Renal pelvis (tissue), 4 donors: Measurements from ENCODE around the gene IL18BP. TPM values are rescaled to one million over a fixed set of nuclear protein-coding genes. Genes with fewer than 3 reads are reported as not detected.

Source experiments
- DNase-seq: peaks from one replicate; pipeline ENCODE4 v3.0.0-alpha.2; 2013
- polyA plus RNA-seq, 3 donors: library from polyadenylated mRNA; unstranded; fragments of 120-200 nt; gene quantifications; one replicate each; pipeline ENCODE4 v1.2.1, GENCODE V29; 2013; ENCODE audit not compliant: insufficient read length in 3 of 3

The IL18BP gene
- polyA plus RNA-seq, 3 donors = 8.1 to 16.5 (median 11.6) TPM

DNA sequence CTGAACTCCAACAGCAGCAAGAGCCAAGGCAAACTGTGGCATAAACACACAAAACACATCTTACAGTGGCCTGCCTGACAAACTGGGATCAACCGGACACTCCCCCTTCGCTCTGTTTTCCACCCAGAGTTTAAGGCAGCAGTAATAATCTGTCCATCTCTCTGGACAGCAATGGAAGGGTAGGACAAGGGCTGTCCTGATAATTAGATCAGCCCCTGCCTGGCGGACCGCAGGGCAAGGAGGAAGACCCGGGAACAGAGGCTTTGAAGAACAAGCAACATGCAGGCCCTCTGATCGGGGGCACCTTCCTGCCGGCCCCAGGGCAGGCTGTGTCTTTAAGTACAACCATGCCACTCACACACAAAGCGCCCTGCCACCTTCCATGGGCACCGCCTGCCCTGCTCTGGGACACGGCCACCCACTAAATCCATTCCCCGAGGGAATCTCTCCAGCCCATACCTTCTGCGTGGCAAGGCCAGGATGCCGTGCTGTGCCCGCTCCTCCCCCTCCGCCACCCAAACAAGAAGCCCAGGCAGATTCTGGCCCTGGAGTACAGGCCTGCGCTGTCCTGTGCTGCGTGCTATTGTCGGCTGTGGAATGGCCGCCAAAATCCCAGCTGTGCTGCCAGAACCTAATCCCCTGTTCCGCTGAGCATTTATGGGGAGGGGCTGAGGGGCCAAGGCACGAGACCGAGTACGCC lies 42.8 kb downstream of the IL18BP start:
- peak; percentile 77 for DNase-seq

GRCh38 chr11:72042064-72042745 lies 43.5 kb downstream of the IL18BP start:
- no peak for DNase-seq

GRCh38 chr11:72045849-72046248 lies 47.1 kb downstream of the IL18BP start:
- no peak for DNase-seq

GRCh38 chr11:72048766-72049460 lies 50.2 kb downstream of the IL18BP start:
- DNase-seq = no peak

Other genes starting within 250 kb of the IL18BP start
- not detected for gene DEFB108B, start 165.7 kb upstream of the IL18BP start, polyA plus RNA-seq
- 1 to 10 TPM in 2 of 3 donors, under 1 TPM in 1; 0.87 to 3.0 (median 2.0) TPM for gene DEFB131B, start 120.5 kb upstream of the IL18BP start, polyA plus RNA-seq
- gene XNDC1N, start 70.3 kb upstream of the IL18BP start, polyA plus RNA-seq = 10 to 100 TPM in 2 of 3 donors, 1 to 10 TPM in 1; 5.2 to 10.8 (median 10.8) TPM
- 10 to 100 TPM; 40.2 to 47.9 (median 41.8) TPM for gene RNF121, start 69.9 kb upstream of the IL18BP start, polyA plus RNA-seq
- gene NUMA1, start 81.6 kb downstream of the IL18BP start, polyA plus RNA-seq = 100 to 1,000 TPM; 289 to 335 (median 305) TPM
- 10 to 100 TPM; 22.3 to 37.0 (median 35.1) TPM for gene LRRC51, start 81.9 kb downstream of the IL18BP start, polyA plus RNA-seq
- 100 to 1,000 TPM; 123 to 133 (median 128) TPM for gene LAMTOR1, start 104.4 kb downstream of the IL18BP start, polyA plus RNA-seq
- gene TOMT, start 107.0 kb downstream of the IL18BP start, polyA plus RNA-seq = not detected
- 10 to 100 TPM; 49.3 to 59.0 (median 50.4) TPM for gene ANAPC15, start 113.8 kb downstream of the IL18BP start, polyA plus RNA-seq
- gene FOLR3, start 136.8 kb downstream of the IL18BP start, polyA plus RNA-seq = 1 to 10 TPM; 1.6 to 2.8 (median 2.2) TPM
- 10 to 100 TPM; 57.5 to 59.1 (median 57.9) TPM for gene FOLR1, start 193.2 kb downstream of the IL18BP start, polyA plus RNA-seq
- 10 to 100 TPM in 2 of 3 donors, 1 to 10 TPM in 1; 7.9 to 14.7 (median 10.1) TPM for gene FOLR2, start 217.9 kb downstream of the IL18BP start, polyA plus RNA-seq
- gene INPPL1, start 225.9 kb downstream of the IL18BP start, polyA plus RNA-seq = 100 to 1,000 TPM; 161 to 188 (median 168) TPM
- not detected for gene PHOX2A, start 245.3 kb downstream of the IL18BP start, polyA plus RNA-seq